Gastrocnemius medialis (tissue), 4 donors: ENCODE measurements around the gene HNRNPA2B1.
"Not testable (repeated sequence)": the region's sequence is repeated elsewhere in the genome, so short reads cannot be mapped to it uniquely, and the experiment has no call there.

Experiments used
- CTCF ChIP-seq, 5 experiments: fragments of 450-650 bp in 3 of 5; fragments of 200-600 bp in 2 of 5; sonication (generic) in 2 of 5; IDR thresholded peaks in 4 of 5; conservative IDR thresholded peaks in 1 of 5; 1 replicate in 4 of 5; 2 replicates in 1 of 5; pipeline ENCODE4 v1.5.1; 2016 to 2019; ENCODE audit warnings: antibody characterized with exemption in 5 of 5, mild to moderate bottlenecking in 3 of 5, moderate library complexity in 3 of 5
- POLR2A ChIP-seq, 2 donors: fragments of 450-650 bp; IDR thresholded peaks; one replicate each; pipeline ENCODE4 v1.6.1; 2017; ENCODE audit warnings: antibody characterized with exemption in 2 of 2, mild to moderate bottlenecking in 2 of 2, moderate library complexity in 2 of 2

- TF ChIP-seq POLR2A (IDR thresholded peaks at IDR 0.05); CTCF (IDR thresholded peaks at IDR 0.05 in 4 of 5, conservative IDR thresholded peaks at IDR 0.05 in 1 of 5): not testable (repeated sequence)
These were observed 52.2 kb downstream of the HNRNPA2B1 start for GRCh38 chr7:26148307-26148700.
